Suprapubic skin (tissue), 4 donors: ENCODE results near the gene WASHC4. TPM values are rescaled to one million over a fixed set of nuclear protein-coding genes. Genes with fewer than 3 reads are reported as not detected.

Source experiments
- DNase-seq, 2 donors: peaks; one replicate each; pipeline ENCODE4 v3.0.0-alpha.2; 2019; ENCODE audit warnings: low spot score in 2 of 2
- H3K27ac ChIP-seq: fragments of 200-600 bp; sonication (generic); one replicate; pipeline ENCODE4 v1.5.1; 2019
- H3K27me3 ChIP-seq: fragments of 200-600 bp; sonication (generic); one replicate; pipeline ENCODE4 v1.5.1; 2019
- H3K36me3 ChIP-seq: fragments of 200-600 bp; sonication (generic); one replicate; pipeline ENCODE4 v1.5.1; 2019
- H3K4me1 ChIP-seq: fragments of 200-600 bp; sonication (generic); one replicate; pipeline ENCODE4 v1.5.1; 2019
- H3K4me3 ChIP-seq: fragments of 200-600 bp; sonication (generic); one replicate; pipeline ENCODE4 v1.5.1; 2019; ENCODE audit warnings: mild to moderate bottlenecking
- H3K9me3 ChIP-seq: fragments of 200-600 bp; sonication (generic); one replicate; pipeline ENCODE4 v1.5.1; 2019
- EP300 ChIP-seq: sonication (generic); formaldehyde crosslinking; IDR thresholded peaks from one replicate; pipeline ENCODE4 v1.6.1; 2017; ENCODE audit warnings: antibody characterized with exemption
- POLR2A ChIP-seq, 2 donors: fragments of 450-650 bp; IDR thresholded peaks; one replicate each; pipeline ENCODE4 v1.6.1; 2017; ENCODE audit warnings: antibody characterized with exemption in 2 of 2, mild to moderate bottlenecking in 2 of 2, moderate library complexity in 2 of 2
- POLR2AphosphoS5 ChIP-seq, 3 donors: sonication (generic); formaldehyde crosslinking; IDR thresholded peaks; one replicate each; pipeline ENCODE4 v1.6.1; 2017; ENCODE audit warnings: antibody characterized with exemption in 3 of 3
- WGBS: methylation state at CpG from one replicate; pipeline ENCODE4 v1.1.5; 2018; 5-methylcytosine and 5-hydroxymethylcytosine counted together
- total RNA-seq, 4 donors: library from RNA; depleted of rRNA; stranded (reverse); fragments of >200 nt; gene quantifications; one replicate each; pipeline ENCODE4 v1.1.0, GENCODE V29; 2016
- TF ChIP-seq, protein P1 (sequence below), 2 donors: fragments of 200-600 bp in 1 of 2; fragments of 450-650 bp in 1 of 2; sonication (generic) in 1 of 2; IDR thresholded peaks; one replicate each; pipeline ENCODE4 v1.5.1; 2016 to 2019; ENCODE audit warnings: antibody characterized with exemption in 2 of 2, mild to moderate bottlenecking in 1 of 2, moderate library complexity in 1 of 2

Gene WASHC4
- total RNA-seq, 4 donors from 2014 or later, result 24.9 to 66.5 (median 30.4) TPM

- TF ChIP-seq, protein P1, sequence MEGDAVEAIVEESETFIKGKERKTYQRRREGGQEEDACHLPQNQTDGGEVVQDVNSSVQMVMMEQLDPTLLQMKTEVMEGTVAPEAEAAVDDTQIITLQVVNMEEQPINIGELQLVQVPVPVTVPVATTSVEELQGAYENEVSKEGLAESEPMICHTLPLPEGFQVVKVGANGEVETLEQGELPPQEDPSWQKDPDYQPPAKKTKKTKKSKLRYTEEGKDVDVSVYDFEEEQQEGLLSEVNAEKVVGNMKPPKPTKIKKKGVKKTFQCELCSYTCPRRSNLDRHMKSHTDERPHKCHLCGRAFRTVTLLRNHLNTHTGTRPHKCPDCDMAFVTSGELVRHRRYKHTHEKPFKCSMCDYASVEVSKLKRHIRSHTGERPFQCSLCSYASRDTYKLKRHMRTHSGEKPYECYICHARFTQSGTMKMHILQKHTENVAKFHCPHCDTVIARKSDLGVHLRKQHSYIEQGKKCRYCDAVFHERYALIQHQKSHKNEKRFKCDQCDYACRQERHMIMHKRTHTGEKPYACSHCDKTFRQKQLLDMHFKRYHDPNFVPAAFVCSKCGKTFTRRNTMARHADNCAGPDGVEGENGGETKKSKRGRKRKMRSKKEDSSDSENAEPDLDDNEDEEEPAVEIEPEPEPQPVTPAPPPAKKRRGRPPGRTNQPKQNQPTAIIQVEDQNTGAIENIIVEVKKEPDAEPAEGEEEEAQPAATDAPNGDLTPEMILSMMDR (IDR thresholded peaks at IDR 0.05), result no peak
- no peak for TF ChIP-seq POLR2AphosphoS5 (IDR thresholded peaks at IDR 0.05)
- TF ChIP-seq EP300, result no peak
- no peak for TF ChIP-seq POLR2A (IDR thresholded peaks at IDR 0.05)
- Histone ChIP-seq H3K4me3 (no peak overlapping the region), H3K27ac (no peak overlapping the region), H3K36me3 (peaks cover 79% of the 10 kb centered on the region), H3K27me3 (no peaks in the 10 kb centered on the region), H3K4me1 (no peaks in the 10 kb centered on the region), H3K9me3 (no peaks in the 10 kb centered on the region)
- WGBS, result 91% methylated on average over 3 of the region's 3 CpGs
- no peak for DNase-seq
Measured at GRCh38 chr12:105142259-105142658, 34.7 kb downstream of the WASHC4 start.

GRCh38 chr12:105156260-105156659, 48.7 kb downstream of the WASHC4 start:
- Histone ChIP-seq H3K9me3 (no peaks in the 10 kb centered on the region), H3K27me3 (no peaks in the 10 kb centered on the region), H3K4me1 (no peaks in the 10 kb centered on the region), H3K36me3 (peaks cover 86% of the 10 kb centered on the region), H3K27ac (no peak overlapping the region), H3K4me3 (no peak overlapping the region)
- TF ChIP-seq, protein P1 (IDR thresholded peaks at IDR 0.05), result no peak
- no peak for TF ChIP-seq POLR2A (IDR thresholded peaks at IDR 0.05)
- no peak for TF ChIP-seq POLR2AphosphoS5 (IDR thresholded peaks at IDR 0.05)
- no peak for TF ChIP-seq EP300
- DNase-seq, result no peak
- 98% methylated on average over 2 of the region's 2 CpGs for WGBS

GRCh38 chr12:105157606-105158005, 50.1 kb downstream of the WASHC4 start:
- no peak for DNase-seq
- H3K36me3 ChIP-seq, result peaks cover 85% of the 10 kb centered on the region
- TF ChIP-seq POLR2A (IDR thresholded peaks at IDR 0.05) (no peak), POLR2AphosphoS5 (IDR thresholded peaks at IDR 0.05) (no peak), EP300 (no peak)
- TF ChIP-seq, protein P1 (IDR thresholded peaks at IDR 0.05), result no peak
- H3K27me3 ChIP-seq, result no peaks in the 10 kb centered on the region
- no peaks in the 10 kb centered on the region for H3K4me1 ChIP-seq
- no peak overlapping the region for H3K27ac ChIP-seq
- H3K4me3 ChIP-seq, result no peak overlapping the region
- no peaks in the 10 kb centered on the region for H3K9me3 ChIP-seq
- 91% methylated on average over 3 of the region's 3 CpGs for WGBS

GRCh38 chr12:105158876-105159275, 51.3 kb downstream of the WASHC4 start:
- peaks cover 85% of the 10 kb centered on the region for H3K36me3 ChIP-seq
- no peak overlapping the region for H3K4me3 ChIP-seq
- no peak for DNase-seq
- no peak for TF ChIP-seq EP300
- no peak for TF ChIP-seq POLR2AphosphoS5 (IDR thresholded peaks at IDR 0.05)
- no peak for TF ChIP-seq POLR2A (IDR thresholded peaks at IDR 0.05)
- TF ChIP-seq, protein P1 (IDR thresholded peaks at IDR 0.05), result no peak
- no peak overlapping the region for H3K27ac ChIP-seq
- H3K9me3 ChIP-seq, result no peaks in the 10 kb centered on the region
- H3K4me1 ChIP-seq, result no peaks in the 10 kb centered on the region
- WGBS, result 92% methylated on average over 2 of the region's 2 CpGs
- H3K27me3 ChIP-seq, result no peaks in the 10 kb centered on the region

GRCh38 chr12:105162174-105162573, 54.6 kb downstream of the WASHC4 start:
- Histone ChIP-seq H3K36me3 (peaks cover 92% of the 10 kb centered on the region), H3K4me3 (no peak overlapping the region), H3K27ac (no peak overlapping the region), H3K4me1 (no peaks in the 10 kb centered on the region), H3K9me3 (no peaks in the 10 kb centered on the region), H3K27me3 (no peaks in the 10 kb centered on the region)
- TF ChIP-seq POLR2A (IDR thresholded peaks at IDR 0.05) (no peak), POLR2AphosphoS5 (IDR thresholded peaks at IDR 0.05) (no peak), EP300 (no peak)
- TF ChIP-seq, protein P1 (IDR thresholded peaks at IDR 0.05), result no peak
- 87% methylated on average over 3 of the region's 3 CpGs for WGBS
- DNase-seq, result no peak
